GM18505 (cell line): Measurements from ENCODE around the gene ANKRD10.

Experiments used
- ATAC-seq: cut with Tn5 transposase; IDR thresholded peaks from one replicate; pipeline ENCODE4 v1.9.1; 2021; ENCODE audit not compliant: unreplicated experiment
- POLR2A ChIP-seq: IDR thresholded peaks from 4 replicates; pipeline ENCODE4 v1.6.1; 2011; ENCODE audit warnings: borderline replicate concordance; ENCODE audit not compliant: insufficient read depth, insufficient read length; ENCODE audit errors: extremely low read depth

ANKRD10 gene

GRCh38 chr13:110835721-110836604, 78.9 kb downstream of the ANKRD10 start:
- ATAC-seq, result no peak

GRCh38 chr13:110834572-110834971, 80.3 kb downstream of the ANKRD10 start:
- ATAC-seq, result no peak
- no peak for TF ChIP-seq POLR2A

More at GRCh38 chr13:110835721-110836604, 78.9 kb downstream of the ANKRD10 start:
- TF ChIP-seq POLR2A, result no peak

GRCh38 chr13:110832531-110832930, 82.3 kb downstream of the ANKRD10 start:
- no peak for ATAC-seq
- TF ChIP-seq POLR2A, result no peak

GRCh38 chr13:110832205-110832479, 82.7 kb downstream of the ANKRD10 start:
- TF ChIP-seq POLR2A, result no peak

DNA sequence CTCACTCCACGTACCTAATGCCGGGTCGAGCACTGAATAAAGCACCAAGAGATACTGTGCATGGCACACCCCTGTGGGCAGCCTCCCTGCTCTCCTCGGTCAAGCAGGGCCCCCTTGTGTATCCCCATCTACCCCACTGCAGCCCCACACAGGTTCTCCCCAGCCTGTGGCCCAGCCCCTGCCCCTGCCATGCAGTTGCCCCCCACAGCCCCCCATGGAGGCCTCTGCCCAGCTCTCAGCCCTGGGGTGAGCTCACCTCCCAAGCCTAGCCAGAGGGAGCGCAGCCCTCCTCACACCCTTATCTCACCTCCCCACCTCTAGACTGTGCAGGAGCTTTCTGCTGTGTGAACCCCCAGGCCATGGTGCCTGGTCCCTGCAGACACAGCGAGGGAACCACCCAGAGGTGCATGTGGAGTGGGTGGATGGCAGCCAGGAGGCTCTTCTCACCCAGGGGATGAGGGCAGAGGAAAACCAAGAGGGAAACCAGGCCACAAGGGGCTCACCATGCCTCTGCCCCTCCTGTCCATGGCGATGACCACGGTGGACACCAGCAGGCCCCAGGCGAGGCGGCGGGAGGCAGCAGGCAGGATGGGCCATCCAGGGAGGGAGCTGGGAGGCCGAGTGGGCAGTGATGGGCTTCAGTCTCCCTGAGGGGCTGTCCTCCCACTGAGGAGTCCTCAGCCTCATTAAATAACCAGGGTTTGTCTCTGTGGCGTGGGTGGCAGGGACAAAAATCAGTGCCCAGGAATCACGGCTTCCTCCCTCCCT, 83.2 kb downstream of the ANKRD10 start:
- no peak for TF ChIP-seq POLR2A
- no peak for ATAC-seq

More at GRCh38 chr13:110832205-110832479, 82.7 kb downstream of the ANKRD10 start:
- ATAC-seq, result no peak

GRCh38 chr13:110830800-110831371, 84.0 kb downstream of the ANKRD10 start:
- ATAC-seq, result no peak
- no peak for TF ChIP-seq POLR2A

DNA sequence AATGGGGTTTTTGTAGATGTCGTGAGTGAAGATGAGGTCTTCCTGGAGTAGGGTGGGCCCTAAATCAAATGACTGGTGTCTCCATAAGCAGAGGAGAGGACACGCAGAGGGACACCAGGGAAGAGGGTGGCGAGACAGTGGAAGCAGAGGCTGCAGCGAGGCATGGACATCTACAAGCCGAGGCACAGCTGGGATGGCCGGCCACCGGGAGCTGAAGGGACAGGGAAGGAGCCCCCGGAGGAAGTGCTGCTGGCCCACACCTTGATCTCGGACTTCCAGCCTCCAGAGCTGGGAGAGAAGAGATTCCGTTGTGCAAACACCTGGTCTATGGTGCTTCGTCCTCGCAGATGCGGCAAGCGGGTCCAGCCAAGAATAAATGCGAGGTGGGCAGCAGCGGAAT, 84.5 kb downstream of the ANKRD10 start:
- no peak for ATAC-seq
- TF ChIP-seq POLR2A, result no peak

GRCh38 chr13:110829486-110829885, 85.4 kb downstream of the ANKRD10 start:
- TF ChIP-seq POLR2A, result no peak
- no peak for ATAC-seq

GRCh38 chr13:110828705-110829104, 86.2 kb downstream of the ANKRD10 start:
- no peak for TF ChIP-seq POLR2A
- no peak for ATAC-seq
